PC-9 (cell line): ENCODE results near the gene PLAAT4. TPM values are rescaled to one million over a fixed set of nuclear protein-coding genes. Genes with fewer than 3 reads are reported as not detected.
"Not testable (repeated sequence)": the region's sequence is repeated elsewhere in the genome, so short reads cannot be mapped to it uniquely, and the experiment has no call there.

Experiments used
- BruUV-seq: library from RNA; stranded (reverse); fragments of 400-500 nt; replicated peaks from 2 replicates; lab custom pipeline; 2021; lab: Mats Ljungman, UMichigan
- CTCF ChIA-PET: fragments of 300-600 bp; sonication (Branson Sonifier 250); formaldehyde crosslinking; loops from one replicate; lab custom pipeline; 2022; ENCODE audit warnings: antibody characterized with exemption; lab: Charles Lee
- POLR2A ChIA-PET: fragments of 300-600 bp; sonication (Branson Sonifier 250); formaldehyde crosslinking; loops from one replicate; lab custom pipeline; 2022; ENCODE audit warnings: antibody characterized with exemption; ENCODE audit not compliant: unreplicated experiment; lab: Charles Lee
- DNase-seq, 2 experiments: peaks; one replicate each; pipeline versions ENCODE4 v3.0.0 to v3.0.0-alpha.2; 2015 to 2022; ENCODE audit warnings: mixed read lengths in 1 of 2
- H2AFZ ChIP-seq: fragments of 200-600 bp; sonication (generic); 2 replicates; pipeline ENCODE4 v1.8.1; 2017; ENCODE audit warnings: antibody characterized with exemption
- H3F3A ChIP-seq: fragments of 200-600 bp; sonication (generic); 2 replicates; pipeline ENCODE4 v1.8.1; 2017; ENCODE audit warnings: antibody characterized with exemption, mild to moderate bottlenecking, low read depth; ENCODE audit not compliant: insufficient read depth
- H3K27ac ChIP-seq: fragments of 200-600 bp; sonication (generic); 2 replicates; pipeline ENCODE4 v1.6.1; 2016; ENCODE audit warnings: mixed run types
- H3K27me3 ChIP-seq: fragments of 200-600 bp; sonication (generic); 2 replicates; pipeline ENCODE4 v1.6.1; 2016; ENCODE audit warnings: low read depth, mixed run types; ENCODE audit not compliant: insufficient read depth
- H3K36me3 ChIP-seq: fragments of 200-600 bp; sonication (generic); 2 replicates; pipeline ENCODE4 v1.6.1; 2016; ENCODE audit warnings: low read depth, mixed run types
- H3K4me1 ChIP-seq: fragments of 200-600 bp; sonication (generic); replicated peaks from 2 replicates; pipeline ENCODE4 v1.6.1; 2016; ENCODE audit warnings: mixed run types; ENCODE audit not compliant: insufficient read depth
- H3K4me2 ChIP-seq: fragments of 200-600 bp; sonication (generic); 2 replicates; pipeline ENCODE4 v1.6.1; 2017; ENCODE audit warnings: mixed run types
- H3K4me3 ChIP-seq: fragments of 200-600 bp; sonication (generic); 2 replicates; pipeline ENCODE4 v1.6.1; 2016; ENCODE audit warnings: mixed run types
- H3K79me2 ChIP-seq: fragments of 200-600 bp; sonication (generic); 2 replicates; pipeline ENCODE4 v1.6.1; 2017; ENCODE audit warnings: low read depth, mixed run types
- H3K9me2 ChIP-seq: fragments of 200-600 bp; sonication (generic); 2 replicates; pipeline ENCODE4 v1.8.1; 2017; ENCODE audit warnings: mild to moderate bottlenecking; ENCODE audit not compliant: insufficient read depth
- H3K9me3 ChIP-seq: fragments of 200-600 bp; sonication (generic); 2 replicates; pipeline ENCODE4 v1.8.1; 2016; ENCODE audit warnings: low read depth; ENCODE audit not compliant: insufficient read depth
- H4K20me1 ChIP-seq: fragments of 200-600 bp; sonication (generic); 2 replicates; pipeline ENCODE4 v1.8.1; 2017; ENCODE audit not compliant: insufficient read depth
- CTCF ChIP-seq: fragments of 200-600 bp; sonication (generic); conservative IDR thresholded peaks from 2 replicates; pipeline ENCODE4 v1.6.1; 2017; ENCODE audit warnings: mixed run types, antibody characterized with exemption, mild to moderate bottlenecking, moderate library complexity
- EZH2 ChIP-seq: fragments of 200-600 bp; sonication (generic); IDR thresholded peaks from 2 replicates; pipeline ENCODE4 v1.8.0; 2017; ENCODE audit warnings: antibody characterized with exemption, low read depth
- intact Hi-C: fragments of 100-400 bp; cut with micrococcal nuclease; formaldehyde crosslinking; loops from one replicate; pipeline ENCODE4 v1.10.0; 2022; ENCODE audit not compliant: unreplicated experiment
- total RNA-seq: library from RNA; stranded (reverse); gene quantifications from 2 replicates; pipeline ENCODE4 v1.2.3, GENCODE V29; 2021

Gene PLAAT4
- total RNA-seq, 1 experiment from 2014 or later, result 64.6 TPM

DNA sequence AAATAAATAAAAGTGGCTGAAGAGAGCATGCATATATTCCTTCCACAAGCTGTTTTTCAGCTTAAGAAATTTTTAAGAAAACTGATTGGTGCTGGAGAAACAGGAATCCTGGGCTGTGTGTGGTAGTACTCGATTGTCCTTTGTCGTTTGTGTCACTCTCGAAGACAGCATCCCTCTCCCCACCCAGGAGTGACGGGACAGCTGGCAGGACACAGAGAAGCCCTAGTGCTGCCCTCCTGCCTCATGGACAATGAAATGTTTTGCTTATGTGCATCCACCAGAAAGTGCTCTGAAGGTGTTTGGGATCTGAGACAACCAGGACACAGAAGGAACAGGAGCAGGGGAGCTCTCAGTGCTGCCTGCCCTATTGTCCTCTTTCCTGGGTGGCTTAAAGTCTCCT is 12.8 kb downstream of the PLAAT4 start:
- no TSS peak for BruUV-seq
- Histone ChIP-seq H3K27ac (no peak overlapping the region), H3K4me1 (no peaks in the 10 kb centered on the region), H3K9me2 (no peaks in the 10 kb centered on the region), H3K27me3 (no peaks in the 10 kb centered on the region), H3K4me3 (no peak overlapping the region), H3K36me3 (no peaks in the 10 kb centered on the region), H3K79me2 (no peaks in the 10 kb centered on the region), H3F3A (no peaks in the 10 kb centered on the region), H3K9me3 (no peaks in the 10 kb centered on the region), H3K4me2 (no peak overlapping the region), H2AFZ (no peak overlapping the region), H4K20me1 (no peaks in the 10 kb centered on the region)
- intact Hi-C loops, result no loop called here
- POLR2A ChIA-PET, result no interaction called here
- TF ChIP-seq CTCF, result no peak
- no peak for TF ChIP-seq EZH2
- no peak for DNase-seq
- CTCF ChIA-PET, result no interaction called here

- H4K20me1 ChIP-seq, H3K27ac ChIP-seq, H3K9me3 ChIP-seq, intact Hi-C loops, H3K9me2 ChIP-seq, H3K4me2 ChIP-seq, H3K27me3 ChIP-seq, BruUV-seq, H3K79me2 ChIP-seq, POLR2A ChIA-PET, H2AFZ ChIP-seq, H3K4me1 ChIP-seq, CTCF ChIA-PET, H3K36me3 ChIP-seq, DNase-seq, H3K4me3 ChIP-seq, H3F3A ChIP-seq: not testable (repeated sequence)
These were observed 13.6 kb downstream of the PLAAT4 start for GRCh38 chr11:63550156-63550700.

- Histone ChIP-seq H3K4me3 (no peak overlapping the region), H3K79me2 (no peaks in the 10 kb centered on the region), H2AFZ (no peak overlapping the region), H3K9me3 (no peaks in the 10 kb centered on the region), H3F3A (no peaks in the 10 kb centered on the region), H3K4me2 (no peak overlapping the region), H3K36me3 (no peaks in the 10 kb centered on the region), H3K27me3 (no peaks in the 10 kb centered on the region), H4K20me1 (no peaks in the 10 kb centered on the region), H3K27ac (no peak overlapping the region), H3K4me1 (no peaks in the 10 kb centered on the region), H3K9me2 (no peaks in the 10 kb centered on the region)
- no peak for DNase-seq
- intact Hi-C loops, result no loop called here
- CTCF ChIA-PET, result interaction anchor here (0.6 kb wide), 1 partner anchor 71 kb away, joined by 3 read pairs; no protein-coding TSS in a partner anchor
- no peak for TF ChIP-seq EZH2
- no peak for TF ChIP-seq CTCF
- BruUV-seq, result TSS peak; percentile 49
- POLR2A ChIA-PET, result interaction anchor here (0.6 to 1.8 kb wide), 3 partner anchors 15 to 64 kb away, joined by 3 to 6 read pairs (median 5); partner anchors contain the start of gene PLAAT4
These were observed 14.7 kb downstream of the PLAAT4 start for GRCh38 chr11:63551091-63551888.
